B cell (primary cell): Measurements from ENCODE around the gene ADCY3. TPM values are rescaled to one million over a fixed set of nuclear protein-coding genes. Genes with fewer than 3 reads are reported as not detected.

Experiments used
- ATAC-seq: fragments of 200-7000 bp; cut with Tn5 transposase; one replicate; pipeline ENCODE4 v1.10.0; 2021; ENCODE audit warnings: low read depth, mild to moderate bottlenecking, moderate number of reproducible peaks, moderate library complexity
- CTCF ChIA-PET: fragments of 350-600 bp; sonication (Branson Sonifier 250); formaldehyde crosslinking; loops from one replicate; lab custom pipeline; 2021; ENCODE audit warnings: antibody characterized with exemption, inconsistent platforms; lab: Charles Lee
- POLR2A ChIA-PET: fragments of 350-600 bp; sonication (Branson Sonifier 250); formaldehyde crosslinking; loops from one replicate; lab custom pipeline; 2021; ENCODE audit warnings: antibody characterized with exemption; lab: Charles Lee
- DNase-seq: peaks from one replicate; pipeline ENCODE4 v3.0.0; 2013
- H2AFZ ChIP-seq: 2 replicates; pipeline ENCODE4 v1.6.1; 2012; ENCODE audit warnings: mild to moderate bottlenecking, low read depth, low read length; ENCODE audit not compliant: insufficient read depth, poor library complexity, severe bottlenecking
- H3K27ac ChIP-seq, 2 donors: 1 replicate in 1 of 2; 2 replicates in 1 of 2; pipeline ENCODE4 v1.5.1; 2012 to 2013; ENCODE audit warnings: low read length in 2 of 2, mild to moderate bottlenecking in 2 of 2, moderate library complexity in 1 of 2
- H3K27me3 ChIP-seq, 4 experiments: fragments of 200-600 bp in 1 of 4; sonication (generic) in 1 of 4; replicated peaks in 1 of 4; 1 replicate in 2 of 4; 2 replicates in 2 of 4; pipeline versions ENCODE4 v1.6.1 to v1.7.0; 2013 to 2016; ENCODE audit warnings: low read length in 3 of 4, mild to moderate bottlenecking in 2 of 4, mixed read lengths in 1 of 4, moderate library complexity in 1 of 4; ENCODE audit not compliant: insufficient read depth in 4 of 4, control insufficient read depth in 3 of 4; ENCODE audit errors: control extremely low read depth in 1 of 4
- H3K36me3 ChIP-seq, 2 experiments: replicated peaks in 1 of 2; 1 replicate in 1 of 2; 2 replicates in 1 of 2; pipeline versions ENCODE4 v1.6.1 to v1.7.1; 2013; ENCODE audit warnings: low read length in 1 of 2; ENCODE audit not compliant: insufficient read depth in 2 of 2, control insufficient read depth in 1 of 2; ENCODE audit errors: control extremely low read depth in 1 of 2, extremely low read depth in 1 of 2
- H3K4me1 ChIP-seq, 2 donors: fragments of 200-600 bp in 1 of 2; sonication (generic) in 1 of 2; 1 replicate in 1 of 2; 2 replicates in 1 of 2; pipeline versions ENCODE4 v1.5.1 to v1.6.1; 2013 to 2017; ENCODE audit warnings: low read length in 2 of 2; ENCODE audit not compliant: control insufficient read depth in 2 of 2, insufficient read depth in 2 of 2
- H3K4me2 ChIP-seq: replicated peaks from 2 replicates; pipeline ENCODE3; 2012; ENCODE audit warnings: mild to moderate bottlenecking, low read depth, low read length; ENCODE audit not compliant: poor library complexity, severe bottlenecking
- H3K4me3 ChIP-seq, 5 experiments: fragments of 200-600 bp in 1 of 5; sonication (generic) in 1 of 5; 1 replicate in 3 of 5; 2 replicates in 2 of 5; pipeline versions ENCODE4 v1.5.1 to v1.7.0; 2011 to 2016; ENCODE audit warnings: low read length in 4 of 5, mild to moderate bottlenecking in 4 of 5, low read depth in 2 of 5, control low read depth in 1 of 5, moderate library complexity in 1 of 5; ENCODE audit not compliant: insufficient read depth in 1 of 5; ENCODE audit errors: control extremely low read depth in 1 of 5, extremely low read depth in 1 of 5
- H3K79me2 ChIP-seq: fragments of 200-600 bp; sonication (generic); one replicate; pipeline ENCODE4 v1.6.0; 2016; ENCODE audit warnings: low read length; ENCODE audit not compliant: control insufficient read depth, insufficient read depth
- H3K9ac ChIP-seq: fragments of 200-600 bp; sonication (generic); 2 replicates; pipeline ENCODE4 v1.6.1; 2017; ENCODE audit warnings: mild to moderate bottlenecking, low read length, moderate library complexity
- H3K9me3 ChIP-seq, 3 donors: one replicate each; pipeline versions ENCODE4 v1.6.1 to v1.7.1; 2013; ENCODE audit warnings: low read length in 2 of 3; ENCODE audit not compliant: control insufficient read depth in 2 of 3, insufficient read depth in 1 of 3; ENCODE audit errors: control extremely low read depth in 1 of 3
- H4K20me1 ChIP-seq: 2 replicates; pipeline ENCODE4 v1.6.0; 2012; ENCODE audit warnings: mild to moderate bottlenecking, low read length; ENCODE audit not compliant: insufficient read depth, control insufficient read depth, poor library complexity, severe bottlenecking
- H3K27ac Mint-ChIP-seq: one replicate; pipeline ENCODE4 v1.8.0; 2021; ENCODE audit warnings: mixed read lengths
- H3K27me3 Mint-ChIP-seq: one replicate; pipeline ENCODE4 v1.8.0; 2021; ENCODE audit warnings: mixed read lengths
- H3K4me1 Mint-ChIP-seq: one replicate; pipeline ENCODE4 v1.8.0; 2021; ENCODE audit warnings: mixed read lengths
- H3K4me3 Mint-ChIP-seq: one replicate; pipeline ENCODE4 v1.8.0; 2021; ENCODE audit warnings: mixed read lengths
- H3K9me3 Mint-ChIP-seq: one replicate; pipeline ENCODE4 v1.8.0; 2022; ENCODE audit warnings: mixed read lengths; ENCODE audit not compliant: insufficient read depth
- CTCF ChIP-seq: fragments of 200-600 bp; IDR thresholded peaks from one replicate; pipeline ENCODE4 v1.8.0; 2022; ENCODE audit warnings: antibody characterized with exemption, mild to moderate bottlenecking
- EZH2 ChIP-seq: IDR thresholded peaks from 2 replicates; pipeline ENCODE4 v1.6.1; 2012; ENCODE audit warnings: borderline replicate concordance, low read depth, mild to moderate bottlenecking, moderate library complexity, low read length; ENCODE audit not compliant: insufficient read depth, poor library complexity, severe bottlenecking
- WGBS: methylation state at CpG from one replicate; pipeline ENCODE4 v1.1.5; 2013; ENCODE audit warnings: missing lambda C conversion rate; ENCODE audit not compliant: insufficient coverage; 5-methylcytosine and 5-hydroxymethylcytosine counted together
- intact Hi-C: fragments of 100-400 bp; cut with micrococcal nuclease; formaldehyde crosslinking; loops from one replicate; pipeline ENCODE4 v1.10.0; 2022
- polyA plus RNA-seq: library from polyadenylated mRNA; depleted of rRNA; stranded (reverse); fragments of >200 nt; gene quantifications from 2 replicates; pipeline ENCODE4 v1.2.3, GENCODE V29; 2012
- total RNA-seq, 2 donors: library from RNA; stranded (reverse); fragments of 120-200 nt in 1 of 2; gene quantifications; 1 replicate in 1 of 2; 2 replicates in 1 of 2; pipeline versions ENCODE4 v1.2.3 to v1.2.4, GENCODE V29; 2013 to 2022

The ADCY3 gene
- total and polyA plus RNA-seq, 2 donors (not counting 1 experiment from before 2014, with no cell fraction given), result 48.4 to 73.0 TPM

- Mint-ChIP-seq H3K9me3 (no peaks in the 10 kb centered on the region), H3K27ac (no peak overlapping the region), H3K4me3 (no peak overlapping the region), H3K4me1 (no peaks in the 10 kb centered on the region), H3K27me3 (no peaks in the 10 kb centered on the region)
- Histone ChIP-seq H3K27me3 (no peaks in the 10 kb centered on the region), H3K36me3 (peaks cover 5 to 25% of the 10 kb centered on the region in 2 experiments), H2AFZ (no peak overlapping the region), H3K4me2 (no peak overlapping the region), H3K79me2 (no peaks in the 10 kb centered on the region), H3K9me3 (no peaks in the 10 kb centered on the region), H3K4me1 (no peaks in the 10 kb centered on the region), H4K20me1 (no peaks in the 10 kb centered on the region), H3K9ac (no peak overlapping the region), H3K27ac (no peak overlapping the region), H3K4me3 (no peak overlapping the region)
- CTCF ChIA-PET, result interaction anchor here (0.6 to 0.9 kb wide), 3 partner anchors 41 to 250 kb away, joined by 3 to 4 read pairs (median 3); no protein-coding TSS in a partner anchor
- no CpG with 5 or more reads among the region's 4 CpGs for WGBS
- DNase-seq (no peak), ATAC-seq (no peak)
- intact Hi-C loops, result no loop called here
- POLR2A ChIA-PET, result interaction anchor here (0.6 kb wide), 1 partner anchor 71 kb away, joined by 6 read pairs; no protein-coding TSS in a partner anchor
- TF ChIP-seq CTCF (no peak), EZH2 (no peak)
These were observed 25.9 kb upstream of the ADCY3 start for GRCh38 chr2:24945907-24946306.

- POLR2A ChIA-PET, result interaction anchor here (0.6 kb wide), 2 partner anchors 10 to 654 kb away, joined by 4 read pairs; no protein-coding TSS in a partner anchor
- Histone ChIP-seq H3K4me1 (no peaks in the 10 kb centered on the region), H2AFZ (no peak overlapping the region), H4K20me1 (no peaks in the 10 kb centered on the region), H3K36me3 (peaks cover 5 to 21% of the 10 kb centered on the region in 2 experiments), H3K27ac (no peak overlapping the region), H3K9me3 (no peaks in the 10 kb centered on the region), H3K27me3 (no peaks in the 10 kb centered on the region), H3K4me2 (no peak overlapping the region), H3K9ac (no peak overlapping the region), H3K79me2 (no peaks in the 10 kb centered on the region), H3K4me3 (no peak overlapping the region)
- intact Hi-C loops, result no loop called here
- Mint-ChIP-seq H3K9me3 (no peaks in the 10 kb centered on the region), H3K4me3 (no peak overlapping the region), H3K27me3 (no peaks in the 10 kb centered on the region), H3K4me1 (no peaks in the 10 kb centered on the region), H3K27ac (no peak overlapping the region)
- ATAC-seq (no peak), DNase-seq (no peak)
- TF ChIP-seq EZH2 (no peak), CTCF (no peak)
- CTCF ChIA-PET, result no interaction called here
- 100% methylated on average over 1 of the region's 7 CpGs for WGBS
These were observed 23.5 kb upstream of the ADCY3 start for GRCh38 chr2:24943427-24944053.
